H1 (cell line): ENCODE results near the gene ALDH1B1. TPM values are rescaled to one million over a fixed set of nuclear protein-coding genes. Genes with fewer than 3 reads are reported as not detected.

Experiments used
- CBX5 ChIP-seq: fragments of 300-800, 300-1000 bp; sonication (generic); IDR thresholded peaks from 2 replicates; pipeline ENCODE4 v1.7.1; 2016; ENCODE audit warnings: antibody characterized with exemption, low read length, low read depth
- CTBP2 ChIP-seq: IDR thresholded peaks from 2 replicates; pipeline ENCODE4 v1.7.0; 2011; ENCODE audit warnings: borderline replicate concordance, mild to moderate bottlenecking, moderate library complexity, mixed read lengths, low read length; ENCODE audit not compliant: insufficient read depth, insufficient read length
- CTCF ChIP-seq, 3 experiments: IDR thresholded peaks; 1 replicate in 2 of 3; 2 replicates in 1 of 3; pipeline versions ENCODE4 v1.5.1 to v1.6.1; 2011; ENCODE audit warnings: low read length in 3 of 3, mild to moderate bottlenecking in 3 of 3, inconsistent platforms in 2 of 3, low read depth in 1 of 3, moderate library complexity in 1 of 3; ENCODE audit not compliant: insufficient read depth in 1 of 3; ENCODE audit errors: control extremely low read depth in 1 of 3
- SIRT6 ChIP-seq: IDR thresholded peaks from one replicate; pipeline ENCODE4 v1.7.1; 2012; ENCODE audit warnings: low read length, inconsistent platforms
- TAF7 ChIP-seq: optimal IDR thresholded peaks from 2 replicates; pipeline ENCODE3; 2011; ENCODE audit warnings: low read depth, mild to moderate bottlenecking, inconsistent platforms, low read length, moderate library complexity, borderline replicate concordance
- TBP ChIP-seq: IDR thresholded peaks from 2 replicates; pipeline ENCODE4 v1.6.1; 2011; ENCODE audit warnings: low read depth, low read length, improper control_type of control experiment
- TCF12 ChIP-seq: IDR thresholded peaks from 2 replicates; pipeline ENCODE4 v1.6.1; 2011; ENCODE audit warnings: low read depth, mild to moderate bottlenecking, low read length
- polyA plus RNA-seq, 7 experiments: library from polyadenylated mRNA; depleted of rRNA in 3 of 7; stranded (reverse) in 5 of 7; unstranded in 2 of 7; fragments of >200 nt in 5 of 7; fragments of 200-250 nt in 2 of 7; gene quantifications; 1 replicate in 5 of 7; 2 replicates in 1 of 7; 4 replicates in 1 of 7; pipeline versions ENCODE4 v1.2.1 to v1.2.3, GENCODE V29; 2011 to 2013; ENCODE audit warnings: missing spikeins in 2 of 7, mixed read lengths in 2 of 7
- total RNA-seq: library from RNA; stranded (reverse); fragmentation: NEBNext Ultra II Directional; extraction: Animal tissue kit (Norgen Biotek cat#: 25700); gene quantifications from 2 replicates; pipeline ENCODE4 v1.2.1, GENCODE V29; 2021
- TF ChIP-seq, protein P1 (sequence below): fragments of 300-600 bp; sonication (generic); IDR thresholded peaks from 2 replicates; pipeline ENCODE4 v1.7.1; 2012; ENCODE audit warnings: low read length, moderate library complexity, mild to moderate bottlenecking, inconsistent platforms; ENCODE audit not compliant: insufficient replicate concordance

ALDH1B1 gene
- total and polyA plus RNA-seq, 2 of the 8 experiments (the other 6 are each of a cell fraction or from before 2014, with no cell fraction given), result 41.6 to 78.7 TPM

DNA sequence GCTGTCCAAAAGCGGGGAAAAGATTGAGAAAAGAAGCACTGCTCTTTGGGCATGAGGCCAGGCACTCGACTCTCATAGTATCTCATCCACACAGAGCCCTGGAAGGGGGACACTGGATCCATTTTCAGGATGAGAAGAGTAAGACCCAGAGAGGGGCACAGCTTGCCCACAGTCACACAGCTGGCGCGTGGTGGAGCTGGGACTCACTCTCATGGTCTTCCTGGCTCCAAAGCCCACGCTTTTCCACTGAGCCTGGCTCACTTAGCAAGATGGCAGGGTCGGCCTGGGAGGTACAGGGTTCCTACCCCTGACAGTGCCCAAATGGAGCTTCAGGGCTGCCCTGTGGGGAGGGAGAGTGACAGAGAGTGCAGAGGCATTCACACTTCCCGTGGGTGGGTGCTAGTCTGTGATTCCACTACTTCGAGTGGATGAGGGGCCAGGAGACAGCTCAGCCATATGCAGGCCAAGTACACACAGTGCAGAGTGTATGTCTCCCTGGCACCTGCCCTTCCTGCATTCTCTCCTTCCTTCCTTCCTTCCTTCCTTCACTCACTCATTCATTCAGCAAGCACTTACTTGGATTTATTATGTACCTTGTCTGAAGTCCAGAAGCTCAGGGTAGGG lies 50.1 kb downstream of the ALDH1B1 start (continued):
- TF ChIP-seq, protein P1, sequence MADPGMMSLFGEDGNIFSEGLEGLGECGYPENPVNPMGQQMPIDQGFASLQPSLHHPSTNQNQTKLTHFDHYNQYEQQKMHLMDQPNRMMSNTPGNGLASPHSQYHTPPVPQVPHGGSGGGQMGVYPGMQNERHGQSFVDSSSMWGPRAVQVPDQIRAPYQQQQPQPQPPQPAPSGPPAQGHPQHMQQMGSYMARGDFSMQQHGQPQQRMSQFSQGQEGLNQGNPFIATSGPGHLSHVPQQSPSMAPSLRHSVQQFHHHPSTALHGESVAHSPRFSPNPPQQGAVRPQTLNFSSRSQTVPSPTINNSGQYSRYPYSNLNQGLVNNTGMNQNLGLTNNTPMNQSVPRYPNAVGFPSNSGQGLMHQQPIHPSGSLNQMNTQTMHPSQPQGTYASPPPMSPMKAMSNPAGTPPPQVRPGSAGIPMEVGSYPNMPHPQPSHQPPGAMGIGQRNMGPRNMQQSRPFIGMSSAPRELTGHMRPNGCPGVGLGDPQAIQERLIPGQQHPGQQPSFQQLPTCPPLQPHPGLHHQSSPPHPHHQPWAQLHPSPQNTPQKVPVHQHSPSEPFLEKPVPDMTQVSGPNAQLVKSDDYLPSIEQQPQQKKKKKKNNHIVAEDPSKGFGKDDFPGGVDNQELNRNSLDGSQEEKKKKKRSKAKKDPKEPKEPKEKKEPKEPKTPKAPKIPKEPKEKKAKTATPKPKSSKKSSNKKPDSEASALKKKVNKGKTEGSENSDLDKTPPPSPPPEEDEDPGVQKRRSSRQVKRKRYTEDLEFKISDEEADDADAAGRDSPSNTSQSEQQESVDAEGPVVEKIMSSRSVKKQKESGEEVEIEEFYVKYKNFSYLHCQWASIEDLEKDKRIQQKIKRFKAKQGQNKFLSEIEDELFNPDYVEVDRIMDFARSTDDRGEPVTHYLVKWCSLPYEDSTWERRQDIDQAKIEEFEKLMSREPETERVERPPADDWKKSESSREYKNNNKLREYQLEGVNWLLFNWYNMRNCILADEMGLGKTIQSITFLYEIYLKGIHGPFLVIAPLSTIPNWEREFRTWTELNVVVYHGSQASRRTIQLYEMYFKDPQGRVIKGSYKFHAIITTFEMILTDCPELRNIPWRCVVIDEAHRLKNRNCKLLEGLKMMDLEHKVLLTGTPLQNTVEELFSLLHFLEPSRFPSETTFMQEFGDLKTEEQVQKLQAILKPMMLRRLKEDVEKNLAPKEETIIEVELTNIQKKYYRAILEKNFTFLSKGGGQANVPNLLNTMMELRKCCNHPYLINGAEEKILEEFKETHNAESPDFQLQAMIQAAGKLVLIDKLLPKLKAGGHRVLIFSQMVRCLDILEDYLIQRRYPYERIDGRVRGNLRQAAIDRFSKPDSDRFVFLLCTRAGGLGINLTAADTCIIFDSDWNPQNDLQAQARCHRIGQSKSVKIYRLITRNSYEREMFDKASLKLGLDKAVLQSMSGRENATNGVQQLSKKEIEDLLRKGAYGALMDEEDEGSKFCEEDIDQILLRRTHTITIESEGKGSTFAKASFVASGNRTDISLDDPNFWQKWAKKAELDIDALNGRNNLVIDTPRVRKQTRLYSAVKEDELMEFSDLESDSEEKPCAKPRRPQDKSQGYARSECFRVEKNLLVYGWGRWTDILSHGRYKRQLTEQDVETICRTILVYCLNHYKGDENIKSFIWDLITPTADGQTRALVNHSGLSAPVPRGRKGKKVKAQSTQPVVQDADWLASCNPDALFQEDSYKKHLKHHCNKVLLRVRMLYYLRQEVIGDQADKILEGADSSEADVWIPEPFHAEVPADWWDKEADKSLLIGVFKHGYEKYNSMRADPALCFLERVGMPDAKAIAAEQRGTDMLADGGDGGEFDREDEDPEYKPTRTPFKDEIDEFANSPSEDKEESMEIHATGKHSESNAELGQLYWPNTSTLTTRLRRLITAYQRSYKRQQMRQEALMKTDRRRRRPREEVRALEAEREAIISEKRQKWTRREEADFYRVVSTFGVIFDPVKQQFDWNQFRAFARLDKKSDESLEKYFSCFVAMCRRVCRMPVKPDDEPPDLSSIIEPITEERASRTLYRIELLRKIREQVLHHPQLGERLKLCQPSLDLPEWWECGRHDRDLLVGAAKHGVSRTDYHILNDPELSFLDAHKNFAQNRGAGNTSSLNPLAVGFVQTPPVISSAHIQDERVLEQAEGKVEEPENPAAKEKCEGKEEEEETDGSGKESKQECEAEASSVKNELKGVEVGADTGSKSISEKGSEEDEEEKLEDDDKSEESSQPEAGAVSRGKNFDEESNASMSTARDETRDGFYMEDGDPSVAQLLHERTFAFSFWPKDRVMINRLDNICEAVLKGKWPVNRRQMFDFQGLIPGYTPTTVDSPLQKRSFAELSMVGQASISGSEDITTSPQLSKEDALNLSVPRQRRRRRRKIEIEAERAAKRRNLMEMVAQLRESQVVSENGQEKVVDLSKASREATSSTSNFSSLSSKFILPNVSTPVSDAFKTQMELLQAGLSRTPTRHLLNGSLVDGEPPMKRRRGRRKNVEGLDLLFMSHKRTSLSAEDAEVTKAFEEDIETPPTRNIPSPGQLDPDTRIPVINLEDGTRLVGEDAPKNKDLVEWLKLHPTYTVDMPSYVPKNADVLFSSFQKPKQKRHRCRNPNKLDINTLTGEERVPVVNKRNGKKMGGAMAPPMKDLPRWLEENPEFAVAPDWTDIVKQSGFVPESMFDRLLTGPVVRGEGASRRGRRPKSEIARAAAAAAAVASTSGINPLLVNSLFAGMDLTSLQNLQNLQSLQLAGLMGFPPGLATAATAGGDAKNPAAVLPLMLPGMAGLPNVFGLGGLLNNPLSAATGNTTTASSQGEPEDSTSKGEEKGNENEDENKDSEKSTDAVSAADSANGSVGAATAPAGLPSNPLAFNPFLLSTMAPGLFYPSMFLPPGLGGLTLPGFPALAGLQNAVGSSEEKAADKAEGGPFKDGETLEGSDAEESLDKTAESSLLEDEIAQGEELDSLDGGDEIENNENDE, result no peak
- TF ChIP-seq CBX5, result no peak
- TF ChIP-seq TAF7, result no peak
- TF ChIP-seq CTBP2, result no peak
- no peak for TF ChIP-seq CTCF (IDR thresholded peaks at IDR 0.05; ENCODE audit: control extremely low read depth in 1 of 3, insufficient read depth in 1 of 3, low read depth in 1 of 3, low read length in 3 of 3)
- no peak for TF ChIP-seq TCF12
- no peak for TF ChIP-seq TBP
- TF ChIP-seq SIRT6, result no peak
